HCT116 (cell line): Measurements from ENCODE around the gene NEMP2. TPM values are rescaled to one million over a fixed set of nuclear protein-coding genes. Genes with fewer than 3 reads are reported as not detected.

ENCODE experiments used
- ATAC-seq: fragments of 200-7000 bp; cut with Tn5 transposase; 2 replicates; pipeline ENCODE4 v1.9.1; 2020; ENCODE audit warnings: mild to moderate bottlenecking, moderate library complexity
- BruUV-seq: library from RNA; stranded (reverse); fragments of 400-500 nt; replicated peaks from 2 replicates; lab custom pipeline; 2021; lab: Mats Ljungman, UMichigan
- CTCF ChIA-PET: fragments of 300-600 bp; sonication (Branson Sonifier 250); formaldehyde crosslinking; loops from one replicate; lab custom pipeline; 2021; ENCODE audit warnings: antibody characterized with exemption; lab: Charles Lee
- POLR2A ChIA-PET: fragments of 300-600, 350-600 bp; sonication (Branson Sonifier 250); formaldehyde crosslinking; loops from one replicate; lab custom pipeline; 2021; ENCODE audit warnings: antibody characterized with exemption; lab: Charles Lee
- RAD21 ChIA-PET, 2 experiments: fragments of 300-600 bp; sonication (Branson Sonifier 250); formaldehyde crosslinking; loops; one replicate each; lab custom pipeline; 2023; ENCODE audit warnings: low total read pairs in 2 of 2; ENCODE audit not compliant: uncharacterized antibody in 2 of 2, unreplicated experiment in 2 of 2, low non-redundant PET in 1 of 2; lab: Charles Lee
- DNase-seq: peaks from one replicate; pipeline ENCODE4 v3.0.0-alpha.2; 2010; ENCODE audit warnings: low read depth, low spot score
- H2AFZ ChIP-seq: fragments of 200-600 bp; shearing (Covaris generic), sonication (generic); 2 replicates; pipeline ENCODE4 v1.6.1; 2017; ENCODE audit warnings: low read depth, mixed run types, mixed read lengths, antibody characterized with exemption, low read length; ENCODE audit not compliant: poor library complexity, severe bottlenecking
- H3K27ac ChIP-seq: 2 replicates; pipeline ENCODE4 v1.5.1; 2012; ENCODE audit warnings: low read depth, low read length
- H3K27me3 ChIP-seq: fragments of 200-600 bp; sonication (generic); 2 replicates; pipeline ENCODE4 v1.6.1; 2016; ENCODE audit warnings: mixed run types, low read length, mixed read lengths; ENCODE audit not compliant: insufficient read depth
- H3K36me3 ChIP-seq, 2 experiments: fragments of 200-500 bp in 1 of 2; fragments of 200-600 bp in 1 of 2; sonication (Bioruptor generic) in 1 of 2; sonication (generic) in 1 of 2; 2 replicates each; pipeline versions ENCODE4 v1.5.1 to v1.6.1; 2014 to 2016; ENCODE audit warnings: low read length in 2 of 2, inconsistent platforms in 1 of 2, mixed read lengths in 1 of 2, mixed run types in 1 of 2; ENCODE audit not compliant: insufficient read depth in 2 of 2, control insufficient read depth in 1 of 2
- H3K4me1 ChIP-seq, 2 experiments: fragments of 200-600 bp in 1 of 2; sonication (generic) in 1 of 2; 2 replicates each; pipeline versions ENCODE4 v1.5.1 to v1.6.1; 2012 to 2017; ENCODE audit warnings: low read length in 2 of 2, inconsistent platforms in 1 of 2, mild to moderate bottlenecking in 1 of 2, mixed read lengths in 1 of 2, mixed run types in 1 of 2, moderate library complexity in 1 of 2; ENCODE audit not compliant: insufficient read depth in 2 of 2, control insufficient read depth in 1 of 2
- H3K4me2 ChIP-seq: fragments of 200-600 bp; sonication (generic); 2 replicates; pipeline ENCODE4 v1.6.1; 2017; ENCODE audit warnings: mixed run types, low read length, mixed read lengths
- H3K4me3 ChIP-seq, 2 experiments: fragments of 200-600 bp in 1 of 2; sonication (generic) in 1 of 2; replicated peaks in 1 of 2; 2 replicates each; pipeline ENCODE4 v1.5.1; 2011 to 2016; ENCODE audit warnings: low read length in 2 of 2, control low read depth in 1 of 2, low read depth in 1 of 2, mild to moderate bottlenecking in 1 of 2, mixed read lengths in 1 of 2, mixed run types in 1 of 2
- H3K79me2 ChIP-seq: fragments of 200-600 bp; sonication (generic); 2 replicates; pipeline ENCODE4 v1.6.1; 2017; ENCODE audit warnings: mild to moderate bottlenecking, mixed run types, low read length, moderate library complexity, mixed read lengths; ENCODE audit not compliant: insufficient read depth
- H3K9ac ChIP-seq: fragments of 200-600 bp; sonication (generic); 2 replicates; pipeline ENCODE4 v1.6.1; 2016; ENCODE audit warnings: low read length, mixed read lengths
- H3K9me2 ChIP-seq: fragments of 200-600 bp; sonication (generic), shearing (Covaris generic); 2 replicates; pipeline ENCODE4 v1.6.1; 2017; ENCODE audit warnings: mixed run types, mild to moderate bottlenecking, moderate library complexity; ENCODE audit not compliant: insufficient read depth
- H3K9me3 ChIP-seq, 2 experiments: fragments of 200-500 bp in 1 of 2; fragments of 200-600 bp in 1 of 2; sonication (Bioruptor generic) in 1 of 2; sonication (generic) in 1 of 2; 2 replicates each; pipeline ENCODE4 v1.6.1; 2014 to 2017; ENCODE audit warnings: low read length in 2 of 2, mixed read lengths in 2 of 2, inconsistent platforms in 1 of 2, low read depth in 1 of 2, mild to moderate bottlenecking in 1 of 2, mixed run types in 1 of 2, moderate library complexity in 1 of 2; ENCODE audit not compliant: control insufficient read depth in 1 of 2, insufficient read depth in 1 of 2
- H4K20me1 ChIP-seq: fragments of 200-600 bp; sonication (generic), shearing (Covaris generic); 2 replicates; pipeline ENCODE4 v1.6.1; 2017; ENCODE audit warnings: mixed run types, mild to moderate bottlenecking, moderate library complexity; ENCODE audit not compliant: insufficient read depth
- CBX3 ChIP-seq: IDR thresholded peaks from 2 replicates; pipeline ENCODE4 v1.6.1; 2012; ENCODE audit warnings: low read depth
- EGR1 ChIP-seq: IDR thresholded peaks from 2 replicates; pipeline ENCODE4 v1.6.1; 2012; ENCODE audit warnings: low read depth
- EZH2 ChIP-seq: fragments of 200-600 bp; sonication (generic); IDR thresholded peaks from 2 replicates; pipeline ENCODE4 v1.6.1; 2017; ENCODE audit warnings: antibody characterized with exemption, mixed run types
- EZH2phosphoT487 ChIP-seq: fragments of 200-600 bp; IDR thresholded peaks from 2 replicates; pipeline ENCODE4 v1.6.1; 2018; ENCODE audit warnings: antibody characterized with exemption, borderline replicate concordance
- FOSL1 ChIP-seq: IDR thresholded peaks from 2 replicates; pipeline ENCODE4 v1.6.1; 2012; ENCODE audit warnings: low read depth
- MAX ChIP-seq: IDR thresholded peaks from 2 replicates; pipeline ENCODE4 v1.6.1; 2012
- POLR2A ChIP-seq: IDR thresholded peaks from 2 replicates; pipeline ENCODE4 v1.7.0; 2011; ENCODE audit warnings: borderline replicate concordance; ENCODE audit not compliant: insufficient read depth, insufficient read length; ENCODE audit errors: extremely low read depth
- REST ChIP-seq: IDR thresholded peaks from 2 replicates; pipeline ENCODE4 v1.6.1; 2012; ENCODE audit warnings: low read depth
- SIN3A ChIP-seq: IDR thresholded peaks from 2 replicates; pipeline ENCODE4 v1.6.1; 2012; ENCODE audit warnings: low read depth
- SP1 ChIP-seq: IDR thresholded peaks from 2 replicates; pipeline ENCODE4 v1.6.1; 2012; ENCODE audit warnings: low read depth
- TCF7L2 ChIP-seq: IDR thresholded peaks from 2 replicates; pipeline ENCODE4 v1.7.0; 2011; ENCODE audit warnings: borderline replicate concordance, inconsistent platforms; ENCODE audit not compliant: insufficient read depth, insufficient read length; ENCODE audit errors: extremely low read depth
- YY1 ChIP-seq: IDR thresholded peaks from 2 replicates; pipeline ENCODE4 v1.6.1; 2011; ENCODE audit warnings: low read length, low read depth, moderate library complexity, mild to moderate bottlenecking; ENCODE audit not compliant: insufficient replicate concordance; ENCODE audit errors: extremely low read depth
- ZFX ChIP-seq: fragments of 450-650 bp; IDR thresholded peaks from 2 replicates; pipeline ENCODE4 v1.6.1; 2017
- intact Hi-C: fragments of 100-400 bp; cut with micrococcal nuclease; formaldehyde crosslinking; loops from 2 replicates; pipeline ENCODE4 v1.10.0; 2022
- total RNA-seq: library from RNA; stranded (reverse); gene quantifications from one replicate; pipeline ENCODE4 v1.2.1, GENCODE V29; 2021; ENCODE audit not compliant: unreplicated experiment

NEMP2 gene
- total RNA-seq, 1 experiment from 2014 or later: 8.6 TPM

DNA sequence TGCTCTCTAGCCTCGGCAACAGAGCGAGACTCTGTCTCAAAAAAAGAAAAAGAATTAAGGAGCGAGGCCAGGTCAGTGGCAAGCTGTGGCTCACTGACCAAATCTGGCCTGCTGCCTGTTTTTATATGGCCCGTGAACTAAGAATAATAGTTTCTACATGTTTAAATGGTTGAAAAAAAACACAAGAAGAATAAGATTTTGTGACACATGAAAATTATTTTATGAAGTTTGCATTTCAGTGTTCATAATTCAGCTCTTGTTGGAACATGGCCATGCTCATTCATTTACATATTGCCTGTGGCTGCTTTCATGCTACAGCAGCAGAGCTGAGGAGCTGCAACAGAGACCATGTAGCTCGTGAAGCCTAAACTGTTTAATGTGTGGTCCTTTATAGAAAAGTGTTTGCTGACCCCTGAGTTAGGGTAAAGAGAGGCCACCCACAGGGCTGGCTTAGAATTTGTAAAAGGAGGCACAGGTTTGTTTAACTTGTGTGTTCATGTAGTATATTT is 66.9 kb downstream of the NEMP2 start:
- Histone ChIP-seq H3K4me3 (no peak overlapping the region), H4K20me1 (no peaks in the 10 kb centered on the region), H3K4me2 (no peak overlapping the region), H3K9me2 (no peaks in the 10 kb centered on the region), H3K9me3 (no peaks in the 10 kb centered on the region), H3K27me3 (no peaks in the 10 kb centered on the region), H3K36me3 (no peaks in the 10 kb centered on the region), H3K27ac (peak overlapping the region; percentile 46; the same call in 1 of the 2 replicates), H3K79me2 (no peaks in the 10 kb centered on the region), H3K4me1 (peaks cover 42 to 45% of the 10 kb centered on the region in 2 experiments), H3K9ac (no peak overlapping the region), H2AFZ (no peak overlapping the region)
- CTCF ChIA-PET: no interaction called here
- no peak for TF ChIP-seq YY1
- TF ChIP-seq SIN3A: no peak
- no peak for TF ChIP-seq EZH2phosphoT487
- no peak for TF ChIP-seq CBX3
- TF ChIP-seq ZFX: no peak
- TF ChIP-seq EZH2: no peak
- TF ChIP-seq MAX: no peak
- TF ChIP-seq SP1: no peak
- no peak for TF ChIP-seq REST
- no peak for TF ChIP-seq TCF7L2
- no peak for TF ChIP-seq EGR1
- no peak for TF ChIP-seq FOSL1
- TF ChIP-seq POLR2A: no peak
- no peak for DNase-seq
- ATAC-seq: no peak
- BruUV-seq: no TSS peak
- RAD21 ChIA-PET: no interaction called here
- POLR2A ChIA-PET: no interaction called here
- intact Hi-C loops: no loop called here
